Ovary (tissue), 3 donors: ENCODE measurements around the gene FYN.

ENCODE experiments used
- CTCF ChIP-seq, 3 donors: fragments of 450-650 bp in 2 of 3; fragments of 200-600 bp in 1 of 3; IDR thresholded peaks; one replicate each; pipeline versions ENCODE4 v1.5.1 to v1.8.0; 2016 to 2022; ENCODE audit warnings: antibody characterized with exemption in 3 of 3, mild to moderate bottlenecking in 1 of 3
- EP300 ChIP-seq: sonication (generic); formaldehyde crosslinking; IDR thresholded peaks from one replicate; pipeline ENCODE4 v1.6.1; 2017; ENCODE audit warnings: antibody characterized with exemption
- POLR2A ChIP-seq: fragments of 450-650 bp; IDR thresholded peaks from one replicate; pipeline ENCODE4 v1.6.1; 2017; ENCODE audit warnings: antibody characterized with exemption, mild to moderate bottlenecking, moderate library complexity
- donor health status: DM: no; HTN: no; CAD: no.

- TF ChIP-seq CTCF (IDR thresholded peaks at IDR 0.05) (no peak), EP300 (no peak), POLR2A (no peak)
Observed at GRCh38 chr6:111912904-111913303, 39.7 kb upstream of the FYN start.
